ENCODE data around the gene KIAA0513. TPM values are rescaled to one million over a fixed set of nuclear protein-coding genes. Genes with fewer than 3 reads are reported as not detected.

The KIAA0513 gene
- total and polyA plus RNA-seq, 2 of the 13 experiments (the other 11 are each of a cell fraction or from before 2014, with no cell fraction given), result 1.8 TPM

DNA sequence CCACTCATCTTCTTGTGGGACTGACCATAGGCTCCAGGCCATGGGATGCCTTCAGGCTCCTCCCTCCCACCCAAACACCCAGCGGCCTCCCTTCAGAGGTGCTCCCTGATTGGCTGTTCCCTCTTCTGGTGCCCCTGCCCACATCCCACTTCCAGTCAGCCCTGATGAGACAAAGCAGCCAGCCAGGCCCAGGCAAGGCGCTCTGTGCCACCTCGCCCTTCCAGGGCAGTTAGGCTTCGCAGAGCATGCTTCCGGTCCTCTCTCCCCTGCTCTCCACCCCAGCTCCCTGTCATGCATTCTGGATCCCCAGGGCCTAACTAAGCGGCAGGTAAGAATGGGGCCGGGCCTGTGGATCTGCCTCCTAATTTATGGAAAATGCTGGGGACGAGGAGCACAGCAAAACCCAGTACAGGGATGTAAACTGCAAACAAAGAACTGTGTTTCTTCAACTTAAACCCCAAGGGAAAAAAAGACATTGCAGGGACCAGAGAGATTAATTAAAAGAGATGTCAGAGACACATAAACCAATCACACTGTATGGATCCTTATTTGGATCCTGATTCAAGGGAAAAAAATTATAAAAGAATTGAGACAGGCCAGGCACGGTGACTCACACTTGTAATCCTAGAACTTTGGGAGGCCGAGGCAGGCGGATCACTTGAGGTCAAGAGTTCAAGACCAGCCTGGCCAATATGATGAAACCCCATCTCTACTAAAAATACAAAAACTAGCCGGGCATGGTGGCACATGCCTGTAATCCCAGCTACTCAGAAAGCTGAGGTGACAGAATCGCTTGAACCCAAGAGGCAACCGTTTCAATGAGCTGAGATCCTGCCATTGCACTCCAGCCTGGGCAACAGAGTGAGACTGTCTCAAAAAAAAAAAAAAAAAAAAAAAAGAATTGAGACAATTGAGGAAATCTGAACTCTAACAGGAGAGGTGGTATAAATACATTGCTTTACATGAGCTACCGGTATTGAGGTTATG is 42.2 kb upstream of the KIAA0513 start (continued):
- no peak for TF ChIP-seq ZBTB44 (CRISPR knock-in tag; IDR thresholded peaks at IDR 0.05)
- TF ChIP-seq ZNF263 (CRISPR knock-in tag; IDR thresholded peaks at IDR 0.05), result peak; percentile 32; the same call in 1 of the 2 replicates
- TF ChIP-seq GATAD2A (CRISPR knock-in tag; IDR thresholded peaks at IDR 0.05), result no peak
- TF ChIP-seq RARG (CRISPR knock-in tag; IDR thresholded peaks at IDR 0.05; ENCODE audit: low read depth), result no peak

- peaks cover 24% of the 10 kb centered on the region for H3K4me1 ChIP-seq (ENCODE audit: insufficient read depth, low read length)
- peaks cover 13% of the 10 kb centered on the region for H3K79me2 ChIP-seq (ENCODE audit: insufficient read depth, low read length)
- H3K27me3 ChIP-seq (ENCODE audit: control insufficient read depth in 1 of 2, insufficient read depth in 2 of 2, low read length in 2 of 2), result no peaks in the 10 kb centered on the region
- no peak overlapping the region for H3K27ac ChIP-seq (ENCODE audit: extremely low read length, insufficient read depth, low read length)
- H2AFZ ChIP-seq (ENCODE audit: low read length), result no peak overlapping the region
- FAIRE-seq (no peak), DNase-seq (ENCODE audit: low spot score) (no peak), ATAC-seq (no peak)
- whole genome bisulfite sequencing (ENCODE audit: low lambda C conversion rate), result 95% methylated on average over 12 of the region's 22 CpGs
- no peak overlapping the region for H3K4me3 ChIP-seq (replicated peaks in 1 of 3; ENCODE audit: insufficient read depth in 1 of 3, low read depth in 2 of 3, low read length in 3 of 3)
- peaks cover 12% of the 10 kb centered on the region for H4K20me1 ChIP-seq (ENCODE audit: insufficient read depth, low read length)
- POLR2A ChIA-PET, result interaction anchor here (1.3 kb wide), 1 partner anchor 8 kb away, joined by 7 read pairs; no protein-coding TSS in a partner anchor
- CTCF ChIA-PET (ENCODE audit: low intra/inter-chr PET ratio, low total read pairs), result no interaction called here
- TF ChIP-seq ZFP41 (CRISPR knock-in tag; IDR thresholded peaks at IDR 0.05; ENCODE audit: borderline replicate concordance), result no peak
- TF ChIP-seq ZNF687 (CRISPR knock-in tag; IDR thresholded peaks at IDR 0.05), result peak; percentile 28; the same call in 1 of the 2 replicates
- TF ChIP-seq, protein P1, sequence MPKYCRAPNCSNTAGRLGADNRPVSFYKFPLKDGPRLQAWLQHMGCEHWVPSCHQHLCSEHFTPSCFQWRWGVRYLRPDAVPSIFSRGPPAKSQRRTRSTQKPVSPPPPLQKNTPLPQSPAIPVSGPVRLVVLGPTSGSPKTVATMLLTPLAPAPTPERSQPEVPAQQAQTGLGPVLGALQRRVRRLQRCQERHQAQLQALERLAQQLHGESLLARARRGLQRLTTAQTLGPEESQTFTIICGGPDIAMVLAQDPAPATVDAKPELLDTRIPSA (CRISPR knock-in tag; IDR thresholded peaks at IDR 0.05; ENCODE audit: borderline replicate concordance), result no peak
- TF ChIP-seq SRY (CRISPR knock-in tag; IDR thresholded peaks at IDR 0.05), result no peak
- no peak for TF ChIP-seq ZNF710 (CRISPR knock-in tag; IDR thresholded peaks at IDR 0.05; ENCODE audit: borderline replicate concordance)
- TF ChIP-seq ZNF841 (CRISPR knock-in tag; IDR thresholded peaks at IDR 0.05; ENCODE audit: borderline replicate concordance), result no peak
- peak; percentile 73 for TF ChIP-seq RBM22 (optimal IDR thresholded peaks at IDR 0.05; ENCODE audit: low read length)
- TF ChIP-seq AGO2 (optimal IDR thresholded peaks at IDR 0.05; ENCODE audit: low read depth, low read length), result peak; percentile 56
- TF ChIP-seq ZNF562 (CRISPR knock-in tag; IDR thresholded peaks at IDR 0.05; ENCODE audit: borderline replicate concordance), result no peak
- no peak overlapping the region for H3K9ac ChIP-seq (ENCODE audit: insufficient read depth, low read depth, low read length)
- no TSS peak for BruUV-seq (replicated peaks)
- in situ Hi-C loops (cut with HindIII; ENCODE audit: extremely low pct_ligation_motif_present, low pct_unique_long_range_greater_than_20kb) (no loop called here), intact Hi-C loops (cut with micrococcal nuclease; ENCODE audit: unreplicated experiment) (no loop called here)
- H3K9me3 ChIP-seq (ENCODE audit: low read length), result no peaks in the 10 kb centered on the region
- peaks cover 46 to 88% of the 10 kb centered on the region in 2 experiments for H3K36me3 ChIP-seq (replicated peaks in 1 of 2; ENCODE audit: control insufficient read depth in 1 of 2, insufficient read depth in 2 of 2, low read length in 2 of 2)
- no peak overlapping the region for H3K4me2 ChIP-seq (ENCODE audit: low read depth, low read length)
Observed at GRCh38 chr16:84986102-84986501, 41.5 kb upstream of the KIAA0513 start.

Measured in HepG2 (cell line).